ENCODE measurements around the gene LMX1A. TPM values are rescaled to one million over a fixed set of nuclear protein-coding genes. Genes with fewer than 3 reads are reported as not detected.

LMX1A gene
- total RNA-seq, 2 donors from 2014 or later, result not detected

DNA sequence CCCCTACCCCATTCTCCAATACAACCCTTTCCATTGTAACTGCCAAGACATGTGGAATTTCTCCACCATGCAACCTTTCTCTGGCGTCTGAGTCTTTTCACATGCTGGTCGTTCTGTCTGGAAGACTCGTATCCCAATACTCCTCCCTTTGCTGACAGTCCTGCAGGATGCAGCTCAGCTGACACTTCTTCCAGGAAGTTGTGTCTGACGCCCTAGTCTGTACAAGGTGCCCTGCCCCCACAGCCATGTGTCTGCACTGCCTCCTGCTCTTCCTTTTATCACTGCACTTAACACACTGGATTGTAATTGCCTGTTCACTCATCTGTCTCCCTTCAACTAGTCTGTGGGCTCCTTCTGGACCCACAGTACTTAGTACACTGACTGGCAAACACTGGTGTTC is 188.0 kb downstream of the LMX1A start:
- no peaks in the 10 kb centered on the region for H3K4me1 Mint-ChIP-seq
- H3K9me3 ChIP-seq (ENCODE audit: control insufficient read depth, low read length, poor library complexity, severe bottlenecking), result no peaks in the 10 kb centered on the region
- H3K27ac Mint-ChIP-seq, result no peak overlapping the region
- H3K4me3 Mint-ChIP-seq, result no peak overlapping the region
- peaks cover 7% of the 10 kb centered on the region for H3K27me3 Mint-ChIP-seq
- DNase-seq (no peak), ATAC-seq (no peak)
- H3K36me3 Mint-ChIP-seq (ENCODE audit: low read depth), result no peaks in the 10 kb centered on the region

DNA sequence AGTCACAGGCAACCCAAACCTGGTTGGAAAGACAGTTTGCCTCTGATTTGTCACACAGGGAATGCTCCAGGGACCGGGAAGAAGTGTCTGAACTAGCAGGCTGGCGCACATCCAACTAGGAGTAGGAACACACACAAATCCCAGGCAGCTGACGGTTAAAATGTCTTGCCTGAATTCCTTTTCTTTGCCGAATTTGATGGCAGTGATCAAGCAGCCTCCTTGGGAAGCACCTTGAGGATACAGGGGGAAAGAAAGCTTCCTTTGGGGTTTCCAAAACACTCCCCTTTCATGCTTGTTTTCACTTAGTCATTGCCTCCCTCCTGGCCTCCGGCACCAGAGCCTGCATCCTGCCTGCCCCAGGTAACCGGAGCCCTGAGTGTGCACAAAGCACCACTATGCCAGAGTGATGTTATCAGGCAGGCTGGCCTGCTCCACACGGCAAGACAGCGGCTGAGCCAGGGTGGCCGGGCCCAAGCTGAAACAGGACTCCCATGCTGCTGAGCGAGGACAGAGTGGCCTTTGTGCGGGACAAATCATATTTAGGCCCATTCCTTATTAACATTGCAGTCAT is 193.8 kb downstream of the LMX1A start:
- H3K9me3 ChIP-seq (ENCODE audit: control insufficient read depth, low read length, poor library complexity, severe bottlenecking), result no peaks in the 10 kb centered on the region
- H3K4me1 Mint-ChIP-seq, result no peaks in the 10 kb centered on the region
- H3K27ac Mint-ChIP-seq, result no peak overlapping the region
- H3K4me3 Mint-ChIP-seq, result no peak overlapping the region
- H3K27me3 Mint-ChIP-seq, result peaks cover 10% of the 10 kb centered on the region
- DNase-seq (no peak), ATAC-seq (no peak)
- H3K36me3 Mint-ChIP-seq (ENCODE audit: low read depth), result no peaks in the 10 kb centered on the region

DNA sequence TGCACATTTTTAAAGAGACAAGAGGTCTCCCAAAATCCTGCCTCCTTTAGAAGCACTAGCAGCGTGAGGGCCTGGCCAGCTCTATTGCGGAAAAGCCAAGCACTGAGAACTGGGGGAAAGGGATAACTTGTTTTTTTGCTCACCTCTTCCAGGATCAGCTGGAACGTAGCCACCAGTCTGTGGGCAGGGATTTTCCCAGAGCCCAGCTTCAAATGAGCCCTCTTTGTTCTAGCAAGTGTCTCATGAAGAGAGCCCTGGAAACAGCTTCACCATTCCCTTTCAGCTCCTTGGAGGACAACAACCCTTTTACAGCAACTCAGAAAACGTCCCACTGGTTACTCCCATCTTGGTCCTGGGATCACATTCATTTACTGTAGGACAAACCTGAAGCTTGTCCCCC is 195.4 kb downstream of the LMX1A start:
- DNase-seq (no peak), ATAC-seq (no peak)
- no peak overlapping the region for H3K27ac Mint-ChIP-seq
- no peaks in the 10 kb centered on the region for H3K9me3 ChIP-seq (ENCODE audit: control insufficient read depth, low read length, poor library complexity, severe bottlenecking)
- no peaks in the 10 kb centered on the region for H3K4me1 Mint-ChIP-seq
- H3K27me3 Mint-ChIP-seq, result peaks cover 10% of the 10 kb centered on the region
- no peaks in the 10 kb centered on the region for H3K36me3 Mint-ChIP-seq (ENCODE audit: low read depth)
- no peak overlapping the region for H3K4me3 Mint-ChIP-seq

DNA sequence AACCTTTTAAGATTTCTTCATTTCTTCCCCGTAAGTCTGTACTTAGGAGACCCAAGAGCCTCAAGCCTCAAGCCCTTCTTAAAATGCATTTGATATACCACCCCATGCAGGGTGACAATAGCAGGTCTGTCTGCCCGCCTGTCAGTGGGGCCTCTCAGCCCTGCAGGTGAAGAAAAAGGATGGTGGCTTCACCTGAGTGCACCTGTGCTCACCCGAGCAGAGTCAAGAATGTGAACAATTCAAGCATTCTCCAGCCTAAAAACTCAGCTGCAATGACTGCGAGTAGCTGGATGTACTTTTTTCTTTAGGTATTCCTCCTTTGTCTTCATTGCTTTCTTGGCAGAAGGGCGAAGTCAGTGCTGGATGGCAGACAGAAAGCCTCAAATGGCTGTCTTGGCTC is 203.3 kb downstream of the LMX1A start:
- H3K36me3 Mint-ChIP-seq (ENCODE audit: low read depth), result no peaks in the 10 kb centered on the region
- no peak for DNase-seq
- H3K4me3 Mint-ChIP-seq, result no peak overlapping the region
- H3K27ac Mint-ChIP-seq, result no peak overlapping the region
- ATAC-seq, result no peak
- peaks cover 2% of the 10 kb centered on the region for H3K4me1 Mint-ChIP-seq
- no peaks in the 10 kb centered on the region for H3K9me3 ChIP-seq (ENCODE audit: control insufficient read depth, low read length, poor library complexity, severe bottlenecking)
- H3K27me3 Mint-ChIP-seq, result no peaks in the 10 kb centered on the region

DNA sequence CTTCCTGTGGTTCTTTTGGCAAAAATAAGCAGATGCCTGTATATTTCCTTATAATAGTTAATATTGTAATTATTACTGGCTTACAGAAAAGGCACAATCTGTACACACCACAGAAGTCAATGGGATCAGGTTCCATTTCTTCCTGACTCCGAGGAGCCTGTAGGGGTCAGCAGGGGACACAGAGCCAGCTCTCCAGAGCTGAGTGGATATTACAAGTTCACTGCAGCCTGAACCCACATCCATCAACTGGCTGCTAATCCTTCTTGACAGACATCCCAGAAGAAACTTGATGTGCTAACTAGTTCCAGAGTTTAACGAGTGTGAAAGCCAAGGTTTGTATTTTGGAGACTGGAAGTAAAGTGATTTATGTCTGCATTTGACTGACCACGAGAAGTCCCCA is 203.8 kb downstream of the LMX1A start:
- ATAC-seq, result no peak
- H3K27ac Mint-ChIP-seq, result no peak overlapping the region
- H3K27me3 Mint-ChIP-seq, result no peaks in the 10 kb centered on the region
- H3K4me1 Mint-ChIP-seq, result peaks cover 2% of the 10 kb centered on the region
- no peak for DNase-seq
- H3K4me3 Mint-ChIP-seq, result no peak overlapping the region
- no peaks in the 10 kb centered on the region for H3K36me3 Mint-ChIP-seq (ENCODE audit: low read depth)
- H3K9me3 ChIP-seq (ENCODE audit: control insufficient read depth, low read length, poor library complexity, severe bottlenecking), result no peaks in the 10 kb centered on the region

DNA sequence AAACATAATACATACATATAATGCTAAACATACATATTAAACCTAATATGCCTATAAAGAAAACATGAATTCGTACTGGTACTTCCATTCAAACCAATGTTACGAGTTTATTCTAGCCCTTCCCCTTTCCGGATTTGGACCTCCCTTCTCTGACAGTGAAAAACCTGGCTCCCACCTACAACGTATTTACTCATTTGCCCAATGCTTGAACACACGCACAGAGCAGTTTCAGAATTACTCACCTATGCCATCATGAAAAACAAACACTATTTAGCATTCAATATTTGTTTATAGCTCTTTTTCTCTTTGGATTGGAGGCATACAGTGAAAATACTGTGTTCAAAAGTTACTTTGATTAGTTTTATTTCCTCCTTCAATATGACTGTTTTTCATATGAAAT is 204.4 kb downstream of the LMX1A start:
- no peaks in the 10 kb centered on the region for H3K36me3 Mint-ChIP-seq (ENCODE audit: low read depth)
- no peaks in the 10 kb centered on the region for H3K27me3 Mint-ChIP-seq
- H3K4me1 Mint-ChIP-seq, result peaks cover 2% of the 10 kb centered on the region
- ATAC-seq (no peak), DNase-seq (no peak)
- H3K9me3 ChIP-seq (ENCODE audit: control insufficient read depth, low read length, poor library complexity, severe bottlenecking), result no peaks in the 10 kb centered on the region
- H3K4me3 Mint-ChIP-seq, result no peak overlapping the region
- H3K27ac Mint-ChIP-seq, result no peak overlapping the region

Other genes starting within 250 kb of the LMX1A start
- gene RXRG, start 88.4 kb upstream of the LMX1A start, total RNA-seq, result not detected
- not detected for gene LRRC52, start 187.3 kb upstream of the LMX1A start, total RNA-seq